H9 (cell line): ENCODE measurements around the gene PRRX2. TPM values are rescaled to one million over a fixed set of nuclear protein-coding genes. Genes with fewer than 3 reads are reported as not detected.

Source experiments
- DNase-seq: peaks from one replicate; pipeline ENCODE4 v3.0.0-alpha.2; 2017
- H2AFZ ChIP-seq: one replicate; pipeline ENCODE4 v1.6.1; 2013; ENCODE audit warnings: mild to moderate bottlenecking, low read length, control low read depth, moderate library complexity
- H2AK5ac ChIP-seq: 2 replicates; pipeline ENCODE4 v1.6.1; 2013; ENCODE audit warnings: low read length, control low read depth, mixed read lengths; ENCODE audit not compliant: insufficient read length
- H2BK120ac ChIP-seq: one replicate; pipeline ENCODE4 v1.6.1; 2013; ENCODE audit warnings: low read depth, mild to moderate bottlenecking, low read length, control low read depth, inconsistent platforms; ENCODE audit not compliant: poor library complexity, severe bottlenecking
- H2BK12ac ChIP-seq: 2 replicates; pipeline ENCODE4 v1.6.1; 2013; ENCODE audit warnings: low read length, control low read depth, mixed read lengths, low read depth; ENCODE audit not compliant: insufficient read length
- H2BK15ac ChIP-seq: 2 replicates; pipeline ENCODE4 v1.6.1; 2013; ENCODE audit warnings: low read depth, low read length, control low read depth
- H2BK20ac ChIP-seq: one replicate; pipeline ENCODE4 v1.6.1; 2013; ENCODE audit warnings: low read depth, mild to moderate bottlenecking, low read length, control low read depth, inconsistent platforms; ENCODE audit not compliant: poor library complexity, severe bottlenecking
- H2BK5ac ChIP-seq: 2 replicates; pipeline ENCODE4 v1.6.1; 2013; ENCODE audit warnings: low read length, control low read depth, mixed read lengths; ENCODE audit not compliant: insufficient read length
- H3K14ac ChIP-seq: 2 replicates; pipeline ENCODE4 v1.6.1; 2013; ENCODE audit warnings: low read length, control low read depth; ENCODE audit not compliant: insufficient read depth
- H3K18ac ChIP-seq: 2 replicates; pipeline ENCODE4 v1.6.1; 2013; ENCODE audit warnings: low read depth, mild to moderate bottlenecking, mixed read lengths, low read length, control low read depth; ENCODE audit not compliant: insufficient read length
- H3K23ac ChIP-seq: 2 replicates; pipeline ENCODE4 v1.6.1; 2013; ENCODE audit warnings: low read length, control low read depth, mixed read lengths, low read depth; ENCODE audit not compliant: insufficient read length
- H3K23me2 ChIP-seq: 2 replicates; pipeline ENCODE4 v1.6.1; 2013; ENCODE audit warnings: low read depth, mild to moderate bottlenecking, mixed read lengths, low read length, control low read depth; ENCODE audit not compliant: insufficient read length, poor library complexity, severe bottlenecking
- H3K27ac ChIP-seq: 2 replicates; pipeline ENCODE4 v1.5.1; 2013; ENCODE audit warnings: low read length, control low read depth, mixed read lengths, low read depth; ENCODE audit not compliant: insufficient read length
- H3K27me3 ChIP-seq: 2 replicates; pipeline ENCODE4 v1.6.1; 2013; ENCODE audit warnings: low read length, control low read depth, inconsistent platforms; ENCODE audit not compliant: insufficient read depth
- H3K4ac ChIP-seq: 2 replicates; pipeline ENCODE4 v1.6.1; 2013; ENCODE audit warnings: low read depth, mild to moderate bottlenecking, control low read depth, inconsistent platforms, low read length, moderate library complexity
- H3K4me1 ChIP-seq: 2 replicates; pipeline ENCODE4 v1.6.1; 2013; ENCODE audit warnings: low read length, control low read depth, inconsistent platforms; ENCODE audit not compliant: insufficient read depth
- H3K4me2 ChIP-seq: 2 replicates; pipeline ENCODE4 v1.6.1; 2013; ENCODE audit warnings: low read length, control low read depth, mixed read lengths; ENCODE audit not compliant: insufficient read length, insufficient read depth
- H3K56ac ChIP-seq: 2 replicates; pipeline ENCODE4 v1.6.1; 2013; ENCODE audit warnings: low read depth, mild to moderate bottlenecking, mixed read lengths, low read length, control low read depth; ENCODE audit not compliant: insufficient read length
- H3K79me1 ChIP-seq: 2 replicates; pipeline ENCODE4 v1.6.1; 2013; ENCODE audit warnings: low read depth, mild to moderate bottlenecking, moderate library complexity, low read length, control low read depth, inconsistent platforms; ENCODE audit not compliant: insufficient read depth, poor library complexity, severe bottlenecking
- H3K79me2 ChIP-seq: 2 replicates; pipeline ENCODE4 v1.6.1; 2013; ENCODE audit warnings: low read length, control low read depth, inconsistent platforms; ENCODE audit not compliant: insufficient read depth
- H3K9ac ChIP-seq: 2 replicates; pipeline ENCODE4 v1.6.1; 2013; ENCODE audit warnings: low read length, control low read depth, mixed read lengths; ENCODE audit not compliant: insufficient read length; ENCODE audit errors: extremely low read depth
- H3K9me3 ChIP-seq: one replicate; pipeline ENCODE4 v1.6.1; 2013; ENCODE audit warnings: low read depth, low read length, inconsistent platforms; ENCODE audit not compliant: control insufficient read depth
- H3T11ph ChIP-seq: one replicate; pipeline ENCODE4 v1.6.1; 2013; ENCODE audit warnings: mild to moderate bottlenecking, low read length, control low read depth, inconsistent platforms
- H4K20me1 ChIP-seq: one replicate; pipeline ENCODE4 v1.6.1; 2013; ENCODE audit not compliant: control insufficient read depth, insufficient read length, insufficient read depth
- H4K5ac ChIP-seq: 2 replicates; pipeline ENCODE4 v1.6.1; 2013; ENCODE audit warnings: low read depth, mild to moderate bottlenecking, mixed read lengths, low read length, control low read depth; ENCODE audit not compliant: insufficient read length
- H4K8ac ChIP-seq: replicated peaks from 2 replicates; pipeline ENCODE4 v1.6.1; 2013; ENCODE audit warnings: low read length, control low read depth, mixed read lengths, low read depth; ENCODE audit not compliant: insufficient read length
- H4K91ac ChIP-seq: 2 replicates; pipeline ENCODE4 v1.6.1; 2013; ENCODE audit warnings: low read depth, mild to moderate bottlenecking, moderate library complexity, mixed read lengths, low read length, control low read depth; ENCODE audit not compliant: insufficient read length
- H3K27ac Mint-ChIP-seq, 3 experiments: 2 replicates in 2 of 3; 3 replicates in 1 of 3; pipeline ENCODE4 v1.8.0; 2020 to 2021; ENCODE audit warnings: mixed read lengths in 3 of 3, mild to moderate bottlenecking in 1 of 3, moderate library complexity in 1 of 3
- H3K27me3 Mint-ChIP-seq: 2 replicates; pipeline ENCODE4 v1.8.0; 2021; ENCODE audit warnings: low read depth, mild to moderate bottlenecking, moderate library complexity, mixed read lengths
- H3K36me3 Mint-ChIP-seq, 3 experiments: 2 replicates in 2 of 3; 3 replicates in 1 of 3; pipeline ENCODE4 v1.8.0; 2020 to 2021; ENCODE audit warnings: low read depth in 3 of 3, mixed read lengths in 3 of 3; ENCODE audit not compliant: insufficient read depth in 1 of 3
- H3K4me1 Mint-ChIP-seq, 2 experiments: 2 replicates each; pipeline ENCODE4 v1.8.0; 2020; ENCODE audit warnings: mixed read lengths in 2 of 2
- H3K4me3 Mint-ChIP-seq, 2 experiments: 2 replicates in 1 of 2; 3 replicates in 1 of 2; pipeline ENCODE4 v1.8.0; 2020 to 2021; ENCODE audit warnings: mild to moderate bottlenecking in 2 of 2, mixed read lengths in 2 of 2, moderate library complexity in 1 of 2
- H3K9me3 Mint-ChIP-seq, 2 experiments: 2 replicates in 1 of 2; 3 replicates in 1 of 2; pipeline ENCODE4 v1.8.0; 2020; ENCODE audit warnings: mild to moderate bottlenecking in 2 of 2, mixed read lengths in 2 of 2, moderate library complexity in 1 of 2
- WGBS: extraction: QIAGEN DNeasy Blood & Tissue Kit; methylation state at CpG from one replicate; pipeline ENCODE4 v1.1.7; 2013; ENCODE audit warnings: missing lambda C conversion rate, low lambda C conversion rate, mixed read lengths; ENCODE audit not compliant: insufficient read length; ENCODE audit errors: extremely low coverage; 5-methylcytosine and 5-hydroxymethylcytosine counted together
- total RNA-seq: library from RNA; stranded (reverse); gene quantifications from 2 replicates; pipeline ENCODE4 v1.2.1, GENCODE V29; 2021
- TF ChIP-seq, protein P1 (sequence below): fragments of 200-600 bp; sonication (generic); conservative IDR thresholded peaks from 3 replicates; pipeline ENCODE4 v1.8.0; 2021; ENCODE audit warnings: antibody characterized with exemption, mild to moderate bottlenecking

PRRX2 gene
- total RNA-seq, 1 experiment from 2014 or later, result 3.9 TPM

DNA sequence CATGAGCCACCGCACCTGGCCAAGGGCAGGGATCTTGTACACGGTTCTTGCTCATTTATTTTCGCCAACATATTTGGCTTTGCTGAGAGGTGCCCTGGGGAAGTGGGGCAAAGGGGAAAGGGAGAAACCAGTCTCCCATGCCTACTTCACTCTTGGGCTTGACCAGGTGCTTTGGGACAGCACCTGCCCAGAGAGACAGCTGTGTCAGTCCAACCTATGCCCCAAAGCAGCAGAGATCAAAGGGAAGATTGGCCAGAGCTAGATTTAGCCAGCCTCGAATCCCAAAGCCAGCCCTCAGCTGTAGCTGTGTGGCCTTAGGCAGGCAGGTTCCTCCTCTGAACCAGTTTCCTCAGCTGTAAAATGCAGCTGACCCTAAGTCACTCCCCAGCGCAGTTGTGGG is 89.7 kb downstream of the PRRX2 start:
- Mint-ChIP-seq H3K4me1 (peaks cover 16 to 19% of the 10 kb centered on the region in 2 experiments), H3K4me3 (no peak overlapping the region), H3K27ac (no peak overlapping the region), H3K27me3 (peaks cover 14% of the 10 kb centered on the region), H3K36me3 (no peaks in the 10 kb centered on the region), H3K9me3 (no peaks in the 10 kb centered on the region)
- Histone ChIP-seq H3K27me3 (no peaks in the 10 kb centered on the region), H3K9ac (no peak overlapping the region), H4K91ac (no peak overlapping the region), H3K9me3 (no peaks in the 10 kb centered on the region), H3K18ac (no peak overlapping the region), H3K79me1 (no peaks in the 10 kb centered on the region), H3K56ac (no peak overlapping the region), H2BK15ac (no peak overlapping the region), H2AK5ac (no peak overlapping the region), H4K8ac (no peak overlapping the region), H3T11ph (no peak overlapping the region), H2BK20ac (no peak overlapping the region), H4K20me1 (no peaks in the 10 kb centered on the region), H3K23ac (no peak overlapping the region), H3K14ac (no peak overlapping the region), H4K5ac (no peak overlapping the region), H2BK12ac (no peak overlapping the region), H3K4me2 (no peak overlapping the region), H3K23me2 (no peaks in the 10 kb centered on the region), H3K4me1 (peaks cover 6% of the 10 kb centered on the region; the same call in 1 of the 2 replicates), H2AFZ (no peak overlapping the region), H3K79me2 (no peaks in the 10 kb centered on the region), H3K4ac (no peak overlapping the region), H3K27ac (no peak overlapping the region), H2BK120ac (no peak overlapping the region), H2BK5ac (no peak overlapping the region)
- TF ChIP-seq, protein P1, sequence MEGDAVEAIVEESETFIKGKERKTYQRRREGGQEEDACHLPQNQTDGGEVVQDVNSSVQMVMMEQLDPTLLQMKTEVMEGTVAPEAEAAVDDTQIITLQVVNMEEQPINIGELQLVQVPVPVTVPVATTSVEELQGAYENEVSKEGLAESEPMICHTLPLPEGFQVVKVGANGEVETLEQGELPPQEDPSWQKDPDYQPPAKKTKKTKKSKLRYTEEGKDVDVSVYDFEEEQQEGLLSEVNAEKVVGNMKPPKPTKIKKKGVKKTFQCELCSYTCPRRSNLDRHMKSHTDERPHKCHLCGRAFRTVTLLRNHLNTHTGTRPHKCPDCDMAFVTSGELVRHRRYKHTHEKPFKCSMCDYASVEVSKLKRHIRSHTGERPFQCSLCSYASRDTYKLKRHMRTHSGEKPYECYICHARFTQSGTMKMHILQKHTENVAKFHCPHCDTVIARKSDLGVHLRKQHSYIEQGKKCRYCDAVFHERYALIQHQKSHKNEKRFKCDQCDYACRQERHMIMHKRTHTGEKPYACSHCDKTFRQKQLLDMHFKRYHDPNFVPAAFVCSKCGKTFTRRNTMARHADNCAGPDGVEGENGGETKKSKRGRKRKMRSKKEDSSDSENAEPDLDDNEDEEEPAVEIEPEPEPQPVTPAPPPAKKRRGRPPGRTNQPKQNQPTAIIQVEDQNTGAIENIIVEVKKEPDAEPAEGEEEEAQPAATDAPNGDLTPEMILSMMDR, result no peak
- DNase-seq, result no peak
- WGBS, result no CpG with 5 or more reads among the region's 5 CpGs
